K562 (cell line): ENCODE results near the gene INPP4B. TPM values are rescaled to one million over a fixed set of nuclear protein-coding genes. Genes with fewer than 3 reads are reported as not detected.

Experiments
- ATAC-seq: fragments of 200-7000 bp; cut with Tn5 transposase; 3 replicates; pipeline ENCODE4 v1.9.1; 2020; ENCODE audit warnings: moderate library complexity
- BruUV-seq: library from RNA; stranded (reverse); fragments of 400-500 nt; replicated peaks from 2 replicates; lab custom pipeline; 2021; lab: Mats Ljungman, UMichigan
- CTCF ChIA-PET: fragments of 300-600 bp; formaldehyde crosslinking; extraction: SDS; loops from one replicate; lab custom pipeline; 2021; ENCODE audit warnings: low intra/inter-chr PET ratio; lab: Yijun Ruan, JAX
- POLR2A ChIA-PET: fragments of 300-600, 350-650 bp; sonication (Branson Sonifier 250); formaldehyde crosslinking; extraction: SDS; loops from one replicate; lab custom pipeline; 2021; ENCODE audit warnings: antibody characterized with exemption, inconsistent platforms; lab: Yijun Ruan, JAX
- DNase-seq, 4 experiments: peaks; one replicate each; pipeline versions ENCODE4 v3.0.0 to v3.0.0-alpha.2; 2011 to 2018; ENCODE audit warnings: low spot score in 3 of 4, mixed read lengths in 3 of 4; ENCODE audit errors: extremely low read depth in 1 of 4
- FAIRE-seq: peaks from 2 replicates; lab custom pipeline; 2011; peaks lifted over from hg19 to GRCh38; lab: Jason Lieb, UNC
- H2AFZ ChIP-seq: 2 replicates; pipeline ENCODE4 v1.6.0; 2011; ENCODE audit warnings: low read depth, low read length, control low read depth, inconsistent platforms
- H3K27ac ChIP-seq: fragments of 200-600 bp; 3 replicates; pipeline ENCODE4 v1.8.0; 2011; ENCODE audit warnings: low read depth, mild to moderate bottlenecking, control low read depth, inconsistent platforms, low read length, moderate library complexity, mixed read lengths; ENCODE audit errors: extremely low read depth
- H3K27me3 ChIP-seq, 2 experiments: fragments of 300-600 bp in 1 of 2; 2 replicates in 1 of 2; 3 replicates in 1 of 2; pipeline versions ENCODE4 v1.6.0 to v1.8.0; 2011; ENCODE audit warnings: inconsistent platforms in 2 of 2, low read length in 2 of 2, mild to moderate bottlenecking in 1 of 2, mixed read lengths in 1 of 2, moderate library complexity in 1 of 2; ENCODE audit not compliant: control insufficient read depth in 2 of 2, insufficient read depth in 2 of 2
- H3K36me3 ChIP-seq: fragments of 300-600 bp; 3 replicates; pipeline ENCODE4 v1.8.0; 2011; ENCODE audit warnings: mild to moderate bottlenecking, low read length, inconsistent platforms; ENCODE audit not compliant: control insufficient read depth, insufficient read depth
- H3K4me1 ChIP-seq, 2 experiments: fragments of 200-600 bp in 1 of 2; replicated peaks in 1 of 2; 2 replicates in 1 of 2; 3 replicates in 1 of 2; pipeline versions ENCODE4 v1.5.1 to v1.8.0; 2011; ENCODE audit warnings: inconsistent platforms in 2 of 2, low read length in 2 of 2, mild to moderate bottlenecking in 1 of 2, mixed read lengths in 1 of 2, moderate library complexity in 1 of 2; ENCODE audit not compliant: control insufficient read depth in 2 of 2, insufficient read depth in 2 of 2
- H3K4me2 ChIP-seq: 2 replicates; pipeline ENCODE4 v1.6.1; 2011; ENCODE audit warnings: low read length, control low read depth, inconsistent platforms, mixed read lengths; ENCODE audit not compliant: insufficient read depth
- H3K4me3 ChIP-seq: fragments of 200-600 bp; sonication (generic), shearing (Covaris generic); 2 replicates; pipeline ENCODE4 v1.5.1; 2016; ENCODE audit warnings: control low read depth, inconsistent platforms
- H3K79me2 ChIP-seq: fragments of 200-600 bp; 3 replicates; pipeline ENCODE4 v1.8.0; 2011; ENCODE audit warnings: low read length, inconsistent platforms; ENCODE audit not compliant: control insufficient read depth, insufficient read depth
- H3K9ac ChIP-seq, 2 experiments: 2 replicates each; pipeline versions ENCODE4 v1.6.0 to v1.6.1; 2011; ENCODE audit warnings: low read depth in 2 of 2, low read length in 2 of 2, control low read depth in 1 of 2, inconsistent platforms in 1 of 2, mild to moderate bottlenecking in 1 of 2, mixed read lengths in 1 of 2; ENCODE audit not compliant: insufficient read depth in 1 of 2
- H3K9me1 ChIP-seq: one replicate; pipeline ENCODE4 v1.6.0; 2011; ENCODE audit warnings: inconsistent platforms, mild to moderate bottlenecking, low read length, moderate library complexity; ENCODE audit not compliant: control insufficient read depth, insufficient read depth
- H3K9me3 ChIP-seq: replicated peaks from 2 replicates; pipeline ENCODE4 v1.5.1; 2011; ENCODE audit warnings: low read depth, low read length, inconsistent platforms; ENCODE audit not compliant: control insufficient read depth, insufficient read depth
- H4K20me1 ChIP-seq: replicated peaks from 2 replicates; pipeline ENCODE4 v1.6.1; 2011; ENCODE audit warnings: low read length, inconsistent platforms, mixed read lengths; ENCODE audit not compliant: control insufficient read depth, insufficient read depth
- RBM14 ChIP-seq: fragments of 200-400 bp; formaldehyde crosslinking; IDR thresholded peaks from 2 replicates; pipeline ENCODE4 v1.6.1; 2018; ENCODE audit warnings: low read depth, mild to moderate bottlenecking, low read length, moderate library complexity, borderline replicate concordance; ENCODE audit not compliant: insufficient read depth
- XRCC4 ChIP-seq: IDR thresholded peaks from one replicate; pipeline ENCODE4 v1.6.1; 2011; ENCODE audit not compliant: insufficient read depth, insufficient read length; ENCODE audit errors: extremely low read depth
- WGBS: fragments of 100-300 bp; shearing (Covaris generic); methylation state at CpG from one replicate; pipeline ENCODE4 v1.1.6; 2016; ENCODE audit warnings: low coverage, mixed read lengths; ENCODE audit not compliant: insufficient coverage; ENCODE audit errors: missing lambda C conversion rate; 5-methylcytosine and 5-hydroxymethylcytosine counted together
- in situ Hi-C: fragments of 300-500 bp; cut with MboI; formaldehyde crosslinking; loops from 4 replicates; pipeline ENCODE4 v1.15.0; 2018; ENCODE audit warnings: inconsistent platforms, mixed read lengths
- intact Hi-C: fragments of 100-400 bp; cut with micrococcal nuclease; formaldehyde crosslinking; loops from 2 replicates; pipeline ENCODE4 v1.14.2; 2022
- polyA plus RNA-seq, 8 experiments: library from polyadenylated mRNA; depleted of rRNA in 4 of 8; stranded (reverse) in 5 of 8; unstranded in 3 of 8; fragments of >200 nt; fragmentation: Nextera tagmentation in 2 of 8; fragmentation: Illumina TruSeq in 1 of 8; extraction: Ambion mirVana in 2 of 8; extraction: Trizol in 1 of 8; gene quantifications; 2 replicates each; pipeline versions ENCODE4 v1.2.1 to v1.2.3, GENCODE V29; 2011 to 2014; ENCODE audit warnings: inconsistent platforms in 1 of 8, missing spikeins in 1 of 8
- total RNA-seq, 7 experiments: library from RNA; depleted of rRNA in 6 of 7; stranded (reverse); fragments of >200 nt in 6 of 7; fragmentation: Illumina TruSeq in 2 of 7; extraction: Trizol in 2 of 7; gene quantifications; 2 replicates each; pipeline versions ENCODE4 v1.2.1 to v1.2.3, GENCODE V29; 2011 to 2021; ENCODE audit warnings: low replicate concordance in 1 of 7
- TF ChIP-seq, protein P1 (sequence below): fragments of 450-650 bp; IDR thresholded peaks from 2 replicates; pipeline ENCODE4 v1.6.1; 2016; ENCODE audit warnings: missing biosample characterization, missing genetic modification characterization
- TF ChIP-seq, protein P2 (sequence below): fragments of 250-450 bp; sonication (Bioruptor Pico); IDR thresholded peaks from 2 replicates; pipeline ENCODE4 v1.5.0; 2021; ENCODE audit warnings: mild to moderate bottlenecking, moderate library complexity
- TF ChIP-seq, protein P3 (sequence below): sonication (generic); formaldehyde crosslinking; IDR thresholded peaks from 2 replicates; pipeline ENCODE4 v1.8.1; 2023; ENCODE audit warnings: mild to moderate bottlenecking, missing genetic modification reagents
- TF ChIP-seq, protein P4 (sequence below): sonication (generic); formaldehyde crosslinking; IDR thresholded peaks from 2 replicates; pipeline ENCODE4 v1.8.0; 2022; ENCODE audit warnings: mild to moderate bottlenecking, low read depth, missing genetic modification reagents
- TF ChIP-seq, protein P5 (sequence below): IDR thresholded peaks from 2 replicates; pipeline ENCODE4 v1.6.1; 2011; ENCODE audit not compliant: insufficient read length; ENCODE audit errors: extremely low read depth

INPP4B gene
- total and polyA plus RNA-seq, 9 of the 15 experiments (the other 6 are each of a cell fraction or from before 2014, with no cell fraction given), result 0.04 to 0.11 TPM; not detected in 7

DNA sequence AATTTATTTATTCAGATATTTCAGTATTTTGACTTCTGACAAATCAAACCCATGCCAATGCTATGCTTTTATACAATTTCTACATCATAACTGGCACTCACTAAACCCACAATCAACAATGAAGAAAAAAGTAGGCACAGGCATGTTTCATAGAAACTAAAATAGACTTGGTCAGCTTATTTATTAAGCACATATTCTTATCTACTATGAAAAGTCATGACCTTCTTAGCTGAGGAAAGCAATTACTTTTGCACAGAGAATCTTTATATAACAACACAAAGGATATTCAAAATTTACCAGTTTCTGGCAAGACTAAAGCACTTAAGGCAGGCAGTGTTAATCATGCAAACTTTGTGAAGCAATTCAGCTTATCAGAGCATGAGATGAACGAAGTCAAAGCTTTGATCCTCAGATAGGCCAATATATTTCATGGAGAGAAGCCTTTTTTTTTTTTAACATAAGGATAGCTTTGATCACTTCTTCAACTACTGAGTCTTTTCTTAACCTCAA lies 490.6 kb downstream of the INPP4B start:
- intact Hi-C loops (loop anchor here (5.0 kb wide), 1 partner anchor 1127 kb away; no protein-coding TSS in a partner anchor), in situ Hi-C loops (no loop called here)
- Histone ChIP-seq H3K27me3 (no peaks in the 10 kb centered on the region), H3K9ac (no peak overlapping the region), H3K4me3 (no peak overlapping the region), H3K79me2 (no peaks in the 10 kb centered on the region), H3K9me1 (no peaks in the 10 kb centered on the region), H3K4me2 (no peak overlapping the region), H4K20me1 (no peaks in the 10 kb centered on the region), H3K36me3 (no peaks in the 10 kb centered on the region), H2AFZ (no peak overlapping the region), H3K9me3 (no peaks in the 10 kb centered on the region; the same call in 1 of the 2 replicates), H3K27ac (no peak overlapping the region), H3K4me1 (no peaks in the 10 kb centered on the region)
- BruUV-seq, result no TSS peak
- POLR2A ChIA-PET, result interaction anchor here (0.6 kb wide), 1 partner anchor 716 kb away, joined by 3 read pairs; no protein-coding TSS in a partner anchor
- TF ChIP-seq, protein P1, sequence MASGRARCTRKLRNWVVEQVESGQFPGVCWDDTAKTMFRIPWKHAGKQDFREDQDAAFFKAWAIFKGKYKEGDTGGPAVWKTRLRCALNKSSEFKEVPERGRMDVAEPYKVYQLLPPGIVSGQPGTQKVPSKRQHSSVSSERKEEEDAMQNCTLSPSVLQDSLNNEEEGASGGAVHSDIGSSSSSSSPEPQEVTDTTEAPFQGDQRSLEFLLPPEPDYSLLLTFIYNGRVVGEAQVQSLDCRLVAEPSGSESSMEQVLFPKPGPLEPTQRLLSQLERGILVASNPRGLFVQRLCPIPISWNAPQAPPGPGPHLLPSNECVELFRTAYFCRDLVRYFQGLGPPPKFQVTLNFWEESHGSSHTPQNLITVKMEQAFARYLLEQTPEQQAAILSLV (tag), result no peak
- TF ChIP-seq, protein P2, sequence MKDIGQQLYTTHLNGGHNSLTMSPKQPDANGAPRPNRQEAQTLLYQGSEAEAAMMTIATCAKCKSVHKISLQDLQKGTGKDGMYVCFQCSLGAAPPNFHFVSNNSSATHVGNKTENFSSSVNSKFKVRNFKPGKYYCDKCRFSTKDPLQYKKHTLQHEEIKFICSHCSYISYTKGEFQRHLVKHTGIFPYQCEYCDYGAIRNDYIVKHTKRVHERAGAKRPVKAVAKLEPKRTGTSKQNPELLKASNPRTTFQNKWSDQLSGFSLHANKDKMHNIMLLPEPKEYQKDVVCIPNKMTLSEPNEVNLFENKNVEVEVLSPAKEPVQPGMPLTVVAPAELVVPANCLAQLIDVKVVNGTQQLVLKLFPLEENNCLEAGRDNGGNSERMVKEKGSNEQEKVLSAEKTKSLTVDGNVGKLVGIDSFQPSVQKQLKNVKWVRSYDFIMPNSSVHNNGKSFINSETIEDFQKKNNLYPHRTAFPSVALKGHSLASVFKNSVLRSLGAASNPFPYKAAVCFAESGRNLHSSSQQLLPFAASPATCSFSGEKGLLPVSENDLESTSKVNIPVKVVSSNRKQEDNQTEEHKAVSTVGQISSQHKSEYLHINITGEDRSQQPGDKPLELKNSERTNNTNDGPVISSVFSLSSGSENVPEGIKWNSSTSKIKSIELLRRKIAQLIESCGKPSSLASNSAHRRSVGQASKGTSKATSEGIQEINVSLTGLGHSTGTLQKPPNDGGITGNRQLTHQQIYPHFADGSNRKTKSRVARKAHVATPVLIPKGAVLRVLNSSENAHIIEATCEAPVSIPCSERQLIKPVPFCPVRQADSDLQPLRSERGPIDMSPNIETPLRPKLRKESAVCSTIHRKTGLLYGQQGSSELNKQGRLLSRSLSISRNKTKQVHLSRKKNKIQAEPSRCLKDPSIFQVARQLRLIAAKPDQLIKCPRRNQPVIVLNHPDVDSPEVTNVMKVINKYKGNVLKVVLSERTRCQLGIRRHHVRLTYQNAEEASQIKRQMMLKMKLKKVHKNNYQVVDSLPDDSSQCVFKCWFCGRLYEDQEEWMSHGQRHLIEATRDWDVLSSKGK (CRISPR knock-in tag), result no peak
- TF ChIP-seq, protein P3, sequence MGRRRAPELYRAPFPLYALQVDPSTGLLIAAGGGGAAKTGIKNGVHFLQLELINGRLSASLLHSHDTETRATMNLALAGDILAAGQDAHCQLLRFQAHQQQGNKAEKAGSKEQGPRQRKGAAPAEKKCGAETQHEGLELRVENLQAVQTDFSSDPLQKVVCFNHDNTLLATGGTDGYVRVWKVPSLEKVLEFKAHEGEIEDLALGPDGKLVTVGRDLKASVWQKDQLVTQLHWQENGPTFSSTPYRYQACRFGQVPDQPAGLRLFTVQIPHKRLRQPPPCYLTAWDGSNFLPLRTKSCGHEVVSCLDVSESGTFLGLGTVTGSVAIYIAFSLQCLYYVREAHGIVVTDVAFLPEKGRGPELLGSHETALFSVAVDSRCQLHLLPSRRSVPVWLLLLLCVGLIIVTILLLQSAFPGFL (CRISPR knock-in tag), result no peak
- TF ChIP-seq, protein P4, sequence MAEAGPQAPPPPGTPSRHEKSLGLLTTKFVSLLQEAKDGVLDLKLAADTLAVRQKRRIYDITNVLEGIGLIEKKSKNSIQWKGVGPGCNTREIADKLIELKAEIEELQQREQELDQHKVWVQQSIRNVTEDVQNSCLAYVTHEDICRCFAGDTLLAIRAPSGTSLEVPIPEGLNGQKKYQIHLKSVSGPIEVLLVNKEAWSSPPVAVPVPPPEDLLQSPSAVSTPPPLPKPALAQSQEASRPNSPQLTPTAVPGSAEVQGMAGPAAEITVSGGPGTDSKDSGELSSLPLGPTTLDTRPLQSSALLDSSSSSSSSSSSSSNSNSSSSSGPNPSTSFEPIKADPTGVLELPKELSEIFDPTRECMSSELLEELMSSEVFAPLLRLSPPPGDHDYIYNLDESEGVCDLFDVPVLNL, result no peak
- no peak for TF ChIP-seq XRCC4
- TF ChIP-seq, protein P5, sequence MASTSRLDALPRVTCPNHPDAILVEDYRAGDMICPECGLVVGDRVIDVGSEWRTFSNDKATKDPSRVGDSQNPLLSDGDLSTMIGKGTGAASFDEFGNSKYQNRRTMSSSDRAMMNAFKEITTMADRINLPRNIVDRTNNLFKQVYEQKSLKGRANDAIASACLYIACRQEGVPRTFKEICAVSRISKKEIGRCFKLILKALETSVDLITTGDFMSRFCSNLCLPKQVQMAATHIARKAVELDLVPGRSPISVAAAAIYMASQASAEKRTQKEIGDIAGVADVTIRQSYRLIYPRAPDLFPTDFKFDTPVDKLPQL, result no peak
- TF ChIP-seq RBM14, result no peak
- ATAC-seq, result no peak
- CTCF ChIA-PET, result no interaction called here
- no peak for DNase-seq
- WGBS, result 0% methylated on average over 1 of the region's 1 CpG
- no peak for FAIRE-seq
